GM21717 (cell line): Measurements from ENCODE around the gene B4GALT2.

Experiments used
- ATAC-seq: cut with Tn5 transposase; IDR thresholded peaks from one replicate; pipeline ENCODE4 v1.9.1; 2021; ENCODE audit warnings: mild to moderate bottlenecking, moderate library complexity; ENCODE audit not compliant: unreplicated experiment

The B4GALT2 gene, protein sequence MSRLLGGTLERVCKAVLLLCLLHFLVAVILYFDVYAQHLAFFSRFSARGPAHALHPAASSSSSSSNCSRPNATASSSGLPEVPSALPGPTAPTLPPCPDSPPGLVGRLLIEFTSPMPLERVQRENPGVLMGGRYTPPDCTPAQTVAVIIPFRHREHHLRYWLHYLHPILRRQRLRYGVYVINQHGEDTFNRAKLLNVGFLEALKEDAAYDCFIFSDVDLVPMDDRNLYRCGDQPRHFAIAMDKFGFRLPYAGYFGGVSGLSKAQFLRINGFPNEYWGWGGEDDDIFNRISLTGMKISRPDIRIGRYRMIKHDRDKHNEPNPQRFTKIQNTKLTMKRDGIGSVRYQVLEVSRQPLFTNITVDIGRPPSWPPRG

DNA sequence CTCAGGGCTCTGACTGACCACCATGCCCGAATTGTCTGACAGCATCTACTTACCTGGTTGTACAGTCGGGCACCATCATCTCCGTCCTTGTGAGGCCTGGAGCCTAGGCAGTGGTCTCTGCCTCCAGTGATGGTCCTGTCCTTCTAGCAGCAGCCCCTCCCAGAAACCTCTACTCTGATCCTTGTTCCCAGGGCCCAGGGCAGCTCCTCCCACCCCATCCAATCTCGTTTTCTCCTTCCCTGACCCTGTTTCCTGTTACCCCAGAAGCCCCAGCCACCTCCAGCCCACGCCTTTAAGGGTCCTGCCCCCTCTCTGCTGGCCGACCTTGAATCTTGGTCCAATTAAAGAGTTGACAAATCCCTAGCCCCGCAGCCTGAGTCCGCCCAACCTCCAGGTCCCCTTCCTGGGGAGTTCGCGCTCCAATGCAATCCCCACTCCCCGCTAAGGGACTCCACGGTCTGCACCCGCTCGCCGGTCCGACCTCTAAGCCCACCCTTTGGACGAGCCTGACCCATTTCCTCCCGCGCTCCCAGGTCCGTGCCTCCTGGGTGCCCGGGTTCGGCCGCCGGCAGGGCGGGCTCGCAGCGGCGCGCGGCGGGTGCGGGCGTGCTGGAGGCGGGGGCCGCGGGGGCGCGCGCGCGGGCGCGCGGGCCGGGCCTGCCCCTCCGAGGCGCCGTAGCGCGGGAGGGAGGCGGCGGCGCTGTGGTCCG is at the start of gene B4GALT2:
Gene B4GALT2, plus strand, starts transcription at position 660 of the 710 bp plus-strand sequence. CDS start 1,951 bp downstream, outside the sequence.
- ATAC-seq, result no peak

- ATAC-seq, result no peak
Observed at GRCh38 chr1:43930168-43930948, 48.7 kb upstream of the B4GALT2 start.

GRCh38 chr1:43930949-43931275 is 48.1 kb upstream of the B4GALT2 start:
- ATAC-seq, result no peak

GRCh38 chr1:43931711-43932660 is 47.0 kb upstream of the B4GALT2 start:
- no peak for ATAC-seq

DNA sequence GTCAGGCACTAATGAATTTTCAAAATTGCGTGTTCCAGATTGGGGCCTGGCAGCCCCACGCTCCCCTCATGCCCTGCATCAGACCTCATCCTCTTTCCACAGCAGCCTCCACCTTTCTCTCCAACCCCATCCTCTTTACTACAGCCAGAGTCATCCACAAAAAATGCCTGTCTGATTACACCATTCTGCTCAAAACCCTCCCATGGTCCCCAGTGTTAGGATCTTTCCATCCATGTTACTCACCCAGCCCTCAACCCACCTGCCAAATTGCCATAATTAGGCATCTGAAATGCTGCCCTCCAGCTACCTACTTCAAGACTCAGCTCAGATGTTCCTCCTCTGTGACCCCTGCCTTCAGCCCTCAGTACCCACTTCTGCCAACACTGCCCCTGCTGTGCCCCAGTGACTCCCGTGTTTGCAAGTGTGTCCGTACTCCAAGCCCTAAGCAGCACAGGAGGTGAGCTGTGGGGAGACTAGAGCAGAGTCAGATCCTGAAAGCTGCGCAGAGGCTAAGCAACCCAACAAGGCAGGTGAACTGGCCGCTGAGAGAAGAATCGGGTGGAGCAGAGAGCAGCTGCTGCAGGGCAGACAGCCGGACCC is 46.1 kb upstream of the B4GALT2 start:
- no peak for ATAC-seq

GRCh38 chr1:43933386-43934100 is 45.5 kb upstream of the B4GALT2 start, which contains the start of gene ARTN:
ARTN (plus strand) TSS chr1:43933801; CDS start chr1:43935657, 1,856 bp downstream.
- ATAC-seq, result no peak

DNA sequence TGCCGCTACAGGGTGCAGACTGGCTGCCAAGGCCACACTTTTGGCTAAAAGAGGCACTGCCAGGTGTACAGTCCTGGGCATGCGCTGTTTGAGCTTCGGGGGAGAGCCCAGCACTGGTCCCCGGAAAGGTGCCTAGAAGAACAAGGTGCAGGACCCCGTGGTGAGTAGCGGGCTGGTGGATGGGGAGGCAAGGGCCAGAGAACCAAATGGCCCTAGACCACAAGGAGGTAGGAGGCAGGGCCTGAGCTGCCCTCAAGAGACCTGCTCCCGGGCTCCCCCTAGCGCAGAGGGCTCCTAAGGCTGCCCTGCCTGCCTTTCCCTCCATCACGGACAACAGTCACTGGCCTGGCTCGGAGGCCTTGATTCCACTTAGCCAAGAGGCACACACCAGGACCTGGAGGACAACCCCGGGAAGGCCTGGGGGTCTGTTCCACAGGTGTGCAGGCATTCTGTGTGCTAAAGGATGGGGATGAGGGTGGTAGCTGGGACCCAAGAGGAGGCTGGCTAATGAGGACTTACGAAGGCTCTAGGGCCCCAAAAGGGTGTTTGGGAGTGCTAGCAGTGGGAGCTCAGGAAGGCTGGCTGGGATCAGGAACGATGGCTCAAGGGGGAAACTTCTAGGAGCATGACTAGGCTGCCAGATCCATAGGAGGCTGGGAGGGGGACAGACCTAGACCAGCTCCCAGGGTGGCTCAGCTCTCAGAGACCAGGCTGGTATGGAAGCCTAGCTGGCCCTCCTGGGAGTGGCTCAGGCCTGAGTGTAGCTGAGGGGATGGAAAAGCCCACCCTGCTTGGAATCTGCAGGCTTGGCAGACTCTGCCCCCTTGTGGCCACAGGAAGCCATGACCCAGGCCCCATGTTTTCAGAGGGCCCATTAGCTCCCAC is 44.7 kb upstream of the B4GALT2 start:
- ATAC-seq, result no peak

DNA sequence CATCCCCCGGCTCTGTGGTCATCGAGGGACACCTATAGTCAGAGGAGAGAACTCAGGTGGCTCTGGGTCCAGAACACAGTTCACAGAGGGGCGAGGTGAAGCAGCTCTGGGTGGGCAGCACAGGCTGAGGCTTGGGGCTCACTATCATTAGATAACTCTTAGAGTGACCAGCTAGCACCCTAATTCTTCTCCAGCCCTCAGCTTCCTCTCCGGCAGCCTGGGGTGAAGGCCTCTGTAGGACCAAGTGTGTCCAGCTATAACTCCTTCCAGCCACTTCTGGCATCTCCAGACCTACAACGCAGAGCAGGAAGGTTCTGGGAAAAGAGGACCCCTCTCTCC is 44.1 kb upstream of the B4GALT2 start:
- ATAC-seq, result no peak

DNA sequence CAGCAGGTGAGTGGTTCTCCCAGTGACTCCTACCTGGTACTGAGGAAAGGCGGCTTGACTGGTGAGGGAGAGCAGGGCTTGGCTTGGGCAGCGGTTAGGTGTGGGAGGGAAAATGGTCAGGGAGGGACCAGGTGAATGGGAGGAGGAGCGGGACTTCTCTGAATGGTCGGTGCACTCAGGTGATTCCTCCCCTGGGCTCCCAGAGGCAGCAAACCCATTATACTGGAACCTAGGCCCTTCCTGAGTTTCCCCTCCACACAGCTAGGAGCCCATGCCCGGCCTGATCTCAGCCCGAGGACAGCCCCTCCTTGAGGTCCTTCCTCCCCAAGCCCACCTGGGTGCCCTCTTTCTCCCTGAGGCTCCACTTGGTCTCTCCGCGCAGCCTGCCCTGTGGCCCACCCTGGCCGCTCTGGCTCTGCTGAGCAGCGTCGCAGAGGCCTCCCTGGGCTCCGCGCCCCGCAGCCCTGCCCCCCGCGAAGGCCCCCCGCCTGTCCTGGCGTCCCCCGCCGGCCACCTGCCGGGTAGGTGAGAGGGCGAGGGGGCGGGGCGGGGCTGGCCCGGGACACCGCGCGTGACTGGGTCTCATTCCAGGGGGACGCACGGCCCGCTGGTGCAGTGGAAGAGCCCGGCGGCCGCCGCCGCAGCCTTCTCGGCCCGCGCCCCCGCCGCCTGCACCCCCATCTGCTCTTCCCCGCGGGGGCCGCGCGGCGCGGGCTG is 43.1 kb upstream of the B4GALT2 start:
- ATAC-seq, result no peak

GRCh38 chr1:43936431-43937151 is 42.4 kb upstream of the B4GALT2 start:
- no peak for ATAC-seq

GRCh38 chr1:43937179-43937865 is 41.7 kb upstream of the B4GALT2 start:
- ATAC-seq, result no peak

DNA sequence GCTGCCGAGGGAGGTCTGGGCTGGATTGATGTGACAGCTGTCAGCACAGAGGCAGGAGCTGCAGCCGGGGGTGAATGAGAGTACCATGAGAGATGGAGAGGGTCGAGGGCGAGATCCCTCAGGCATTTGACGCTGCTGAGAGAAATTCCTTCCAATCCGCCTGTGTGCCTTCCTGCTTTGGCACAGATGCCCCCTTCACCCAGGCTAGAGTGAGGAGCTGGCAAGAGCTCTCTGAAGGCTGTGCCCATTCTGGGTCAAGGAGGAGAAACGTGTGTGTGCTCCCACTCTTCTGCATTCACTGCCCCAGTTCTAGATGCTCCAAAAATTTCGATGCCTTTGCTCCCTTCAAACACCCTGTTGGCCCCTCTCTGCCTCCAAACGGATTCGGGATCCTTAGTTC is 40.6 kb upstream of the B4GALT2 start:
- ATAC-seq, result no peak

DNA sequence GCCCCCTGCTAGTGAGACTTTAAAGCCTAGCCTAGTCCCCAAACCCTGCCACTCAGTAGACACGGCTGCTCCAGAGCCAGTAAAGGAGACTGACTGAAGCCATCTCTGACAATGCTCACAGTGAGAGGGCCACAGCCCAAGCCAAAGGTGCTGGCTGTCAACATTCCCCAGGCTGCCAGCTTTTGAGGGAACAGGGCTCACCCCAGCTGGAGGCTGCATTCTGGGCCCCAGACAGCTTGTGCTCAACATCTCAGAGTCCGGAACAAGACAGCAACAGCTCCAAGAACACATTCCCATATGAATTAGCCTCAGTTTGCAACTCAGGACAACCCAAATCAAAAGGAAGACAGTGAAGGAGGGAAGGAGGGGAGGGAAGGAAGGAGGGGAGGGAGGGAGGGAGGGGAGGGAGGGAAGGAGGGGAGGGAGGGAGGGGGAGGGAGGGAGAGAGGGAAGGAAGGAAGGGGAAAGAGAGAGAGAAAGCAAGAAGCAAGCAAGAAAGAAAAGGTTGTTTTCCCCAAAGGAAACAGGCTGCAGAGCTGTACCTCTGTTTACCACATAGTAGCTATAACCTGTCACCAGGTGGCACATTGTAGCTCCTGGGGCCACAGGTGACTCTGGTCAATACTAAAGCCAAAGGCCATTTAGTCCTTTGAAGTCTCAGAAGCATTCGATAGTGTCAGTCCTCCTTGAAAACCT is 40.0 kb upstream of the B4GALT2 start:
- ATAC-seq, result no peak

DNA sequence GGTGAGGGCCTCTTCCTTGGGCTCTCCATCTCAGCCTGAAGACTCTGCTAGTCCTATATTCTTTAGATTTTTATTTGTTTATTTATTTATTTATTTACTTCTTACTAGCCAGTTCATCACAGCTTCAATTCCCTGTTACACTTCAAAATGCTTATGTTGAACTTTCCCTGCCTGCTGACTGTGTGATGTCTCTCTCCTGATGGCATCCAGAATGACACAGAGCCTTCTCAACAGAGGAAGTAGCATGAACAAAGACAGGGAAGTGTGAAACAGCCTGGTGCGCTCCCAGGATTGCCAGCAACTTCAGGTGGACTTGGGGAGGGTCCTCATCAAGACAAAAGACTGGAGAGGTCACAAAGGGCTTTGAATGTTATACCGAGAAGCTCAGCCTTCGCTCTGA is 36.6 kb upstream of the B4GALT2 start:
- no peak for ATAC-seq

GRCh38 chr1:43944860-43945259 is 34.1 kb upstream of the B4GALT2 start:
- no peak for ATAC-seq

DNA sequence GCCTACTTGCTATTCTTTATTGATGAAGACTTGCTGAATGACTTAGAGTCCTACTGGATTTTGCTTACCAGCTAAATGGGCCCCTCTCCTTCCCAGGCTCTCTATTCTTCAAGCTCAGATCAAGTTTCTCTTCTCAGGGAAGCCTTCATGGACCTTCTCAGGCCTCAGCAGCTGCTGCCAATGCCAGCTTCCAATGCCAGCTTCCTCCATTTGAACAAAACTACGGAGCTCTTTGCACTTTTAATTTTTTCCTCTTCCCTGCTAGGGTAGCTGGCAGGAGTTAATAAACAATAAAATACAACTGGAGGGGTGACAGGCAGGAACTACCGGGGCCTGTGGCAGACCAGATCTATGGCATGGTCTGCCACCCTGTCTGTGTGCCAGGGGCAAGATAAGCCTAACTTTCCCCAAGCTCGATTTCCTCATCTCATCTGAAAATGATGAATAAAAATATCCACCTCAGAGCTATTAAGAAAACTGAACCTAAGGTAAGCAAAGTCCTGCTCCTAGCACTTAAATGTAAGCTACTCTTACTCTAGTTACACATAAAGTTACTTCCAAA is 33.3 kb upstream of the B4GALT2 start:
- ATAC-seq, result no peak
